HCT116 (cell line): ENCODE data around the gene TBC1D4. TPM values are rescaled to one million over a fixed set of nuclear protein-coding genes. Genes with fewer than 3 reads are reported as not detected.

Source experiments
- ATAC-seq: fragments of 200-7000 bp; cut with Tn5 transposase; 2 replicates; pipeline ENCODE4 v1.9.1; 2020; ENCODE audit warnings: mild to moderate bottlenecking, moderate library complexity
- BruUV-seq: library from RNA; stranded (reverse); fragments of 400-500 nt; replicated peaks from 2 replicates; lab custom pipeline; 2021; lab: Mats Ljungman, UMichigan
- CTCF ChIA-PET: fragments of 300-600 bp; sonication (Branson Sonifier 250); formaldehyde crosslinking; loops from one replicate; lab custom pipeline; 2021; ENCODE audit warnings: antibody characterized with exemption; lab: Charles Lee
- POLR2A ChIA-PET: fragments of 300-600, 350-600 bp; sonication (Branson Sonifier 250); formaldehyde crosslinking; loops from one replicate; lab custom pipeline; 2021; ENCODE audit warnings: antibody characterized with exemption; lab: Charles Lee
- RAD21 ChIA-PET, 2 experiments: fragments of 300-600 bp; sonication (Branson Sonifier 250); formaldehyde crosslinking; loops; one replicate each; lab custom pipeline; 2023; ENCODE audit warnings: low total read pairs in 2 of 2; ENCODE audit not compliant: uncharacterized antibody in 2 of 2, unreplicated experiment in 2 of 2, low non-redundant PET in 1 of 2; lab: Charles Lee
- DNase-seq: peaks from one replicate; pipeline ENCODE4 v3.0.0-alpha.2; 2010; ENCODE audit warnings: low read depth, low spot score
- H2AFZ ChIP-seq: fragments of 200-600 bp; shearing (Covaris generic), sonication (generic); 2 replicates; pipeline ENCODE4 v1.6.1; 2017; ENCODE audit warnings: low read depth, mixed run types, mixed read lengths, antibody characterized with exemption, low read length; ENCODE audit not compliant: poor library complexity, severe bottlenecking
- H3K27ac ChIP-seq: 2 replicates; pipeline ENCODE4 v1.5.1; 2012; ENCODE audit warnings: low read depth, low read length
- H3K27me3 ChIP-seq: fragments of 200-600 bp; sonication (generic); 2 replicates; pipeline ENCODE4 v1.6.1; 2016; ENCODE audit warnings: mixed run types, low read length, mixed read lengths; ENCODE audit not compliant: insufficient read depth
- H3K36me3 ChIP-seq, 2 experiments: fragments of 200-500 bp in 1 of 2; fragments of 200-600 bp in 1 of 2; sonication (Bioruptor generic) in 1 of 2; sonication (generic) in 1 of 2; 2 replicates each; pipeline versions ENCODE4 v1.5.1 to v1.6.1; 2014 to 2016; ENCODE audit warnings: low read length in 2 of 2, inconsistent platforms in 1 of 2, mixed read lengths in 1 of 2, mixed run types in 1 of 2; ENCODE audit not compliant: insufficient read depth in 2 of 2, control insufficient read depth in 1 of 2
- H3K4me1 ChIP-seq, 2 experiments: fragments of 200-600 bp in 1 of 2; sonication (generic) in 1 of 2; 2 replicates each; pipeline versions ENCODE4 v1.5.1 to v1.6.1; 2012 to 2017; ENCODE audit warnings: low read length in 2 of 2, inconsistent platforms in 1 of 2, mild to moderate bottlenecking in 1 of 2, mixed read lengths in 1 of 2, mixed run types in 1 of 2, moderate library complexity in 1 of 2; ENCODE audit not compliant: insufficient read depth in 2 of 2, control insufficient read depth in 1 of 2
- H3K4me2 ChIP-seq: fragments of 200-600 bp; sonication (generic); 2 replicates; pipeline ENCODE4 v1.6.1; 2017; ENCODE audit warnings: mixed run types, low read length, mixed read lengths
- H3K4me3 ChIP-seq, 2 experiments: fragments of 200-600 bp in 1 of 2; sonication (generic) in 1 of 2; replicated peaks in 1 of 2; 2 replicates each; pipeline ENCODE4 v1.5.1; 2011 to 2016; ENCODE audit warnings: low read length in 2 of 2, control low read depth in 1 of 2, low read depth in 1 of 2, mild to moderate bottlenecking in 1 of 2, mixed read lengths in 1 of 2, mixed run types in 1 of 2
- H3K79me2 ChIP-seq: fragments of 200-600 bp; sonication (generic); 2 replicates; pipeline ENCODE4 v1.6.1; 2017; ENCODE audit warnings: mild to moderate bottlenecking, mixed run types, low read length, moderate library complexity, mixed read lengths; ENCODE audit not compliant: insufficient read depth
- H3K9ac ChIP-seq: fragments of 200-600 bp; sonication (generic); 2 replicates; pipeline ENCODE4 v1.6.1; 2016; ENCODE audit warnings: low read length, mixed read lengths
- H3K9me2 ChIP-seq: fragments of 200-600 bp; sonication (generic), shearing (Covaris generic); 2 replicates; pipeline ENCODE4 v1.6.1; 2017; ENCODE audit warnings: mixed run types, mild to moderate bottlenecking, moderate library complexity; ENCODE audit not compliant: insufficient read depth
- H3K9me3 ChIP-seq, 2 experiments: fragments of 200-500 bp in 1 of 2; fragments of 200-600 bp in 1 of 2; sonication (Bioruptor generic) in 1 of 2; sonication (generic) in 1 of 2; 2 replicates each; pipeline ENCODE4 v1.6.1; 2014 to 2017; ENCODE audit warnings: low read length in 2 of 2, mixed read lengths in 2 of 2, inconsistent platforms in 1 of 2, low read depth in 1 of 2, mild to moderate bottlenecking in 1 of 2, mixed run types in 1 of 2, moderate library complexity in 1 of 2; ENCODE audit not compliant: control insufficient read depth in 1 of 2, insufficient read depth in 1 of 2
- H4K20me1 ChIP-seq: fragments of 200-600 bp; sonication (generic), shearing (Covaris generic); 2 replicates; pipeline ENCODE4 v1.6.1; 2017; ENCODE audit warnings: mixed run types, mild to moderate bottlenecking, moderate library complexity; ENCODE audit not compliant: insufficient read depth
- ATF3 ChIP-seq: IDR thresholded peaks from 2 replicates; pipeline ENCODE4 v1.6.1; 2012
- CBX3 ChIP-seq: IDR thresholded peaks from 2 replicates; pipeline ENCODE4 v1.6.1; 2012; ENCODE audit warnings: low read depth
- CEBPB ChIP-seq: IDR thresholded peaks from 2 replicates; pipeline ENCODE4 v1.6.1; 2012; ENCODE audit warnings: low read depth
- CTCF ChIP-seq, 3 experiments: fragments of 200-600 bp in 1 of 3; sonication (generic) in 1 of 3; IDR thresholded peaks in 2 of 3; conservative IDR thresholded peaks in 1 of 3; 2 replicates each; pipeline ENCODE4 v1.5.1; 2012 to 2017; ENCODE audit warnings: low read depth in 2 of 3, low read length in 2 of 3, antibody characterized with exemption in 1 of 3, borderline replicate concordance in 1 of 3, control low read depth in 1 of 3, mild to moderate bottlenecking in 1 of 3, mixed read lengths in 1 of 3, mixed run types in 1 of 3, moderate library complexity in 1 of 3; ENCODE audit not compliant: insufficient read depth in 1 of 3
- EGR1 ChIP-seq: IDR thresholded peaks from 2 replicates; pipeline ENCODE4 v1.6.1; 2012; ENCODE audit warnings: low read depth
- EZH2 ChIP-seq: fragments of 200-600 bp; sonication (generic); IDR thresholded peaks from 2 replicates; pipeline ENCODE4 v1.6.1; 2017; ENCODE audit warnings: antibody characterized with exemption, mixed run types
- EZH2phosphoT487 ChIP-seq: fragments of 200-600 bp; IDR thresholded peaks from 2 replicates; pipeline ENCODE4 v1.6.1; 2018; ENCODE audit warnings: antibody characterized with exemption, borderline replicate concordance
- FOSL1 ChIP-seq: IDR thresholded peaks from 2 replicates; pipeline ENCODE4 v1.6.1; 2012; ENCODE audit warnings: low read depth
- JUND ChIP-seq: IDR thresholded peaks from 2 replicates; pipeline ENCODE4 v1.6.1; 2012
- MAX ChIP-seq: IDR thresholded peaks from 2 replicates; pipeline ENCODE4 v1.6.1; 2012
- POLR2A ChIP-seq: IDR thresholded peaks from 2 replicates; pipeline ENCODE4 v1.7.0; 2011; ENCODE audit warnings: borderline replicate concordance; ENCODE audit not compliant: insufficient read depth, insufficient read length; ENCODE audit errors: extremely low read depth
- POLR2AphosphoS5 ChIP-seq: IDR thresholded peaks from 2 replicates; pipeline ENCODE4 v1.6.1; 2011; ENCODE audit warnings: mild to moderate bottlenecking, low read depth, low read length, moderate library complexity
- RAD21 ChIP-seq: IDR thresholded peaks from 2 replicates; pipeline ENCODE4 v1.6.1; 2012; ENCODE audit warnings: low read depth, mild to moderate bottlenecking
- SIN3A ChIP-seq: IDR thresholded peaks from 2 replicates; pipeline ENCODE4 v1.6.1; 2012; ENCODE audit warnings: low read depth
- SP1 ChIP-seq: IDR thresholded peaks from 2 replicates; pipeline ENCODE4 v1.6.1; 2012; ENCODE audit warnings: low read depth
- SRF ChIP-seq: IDR thresholded peaks from 2 replicates; pipeline ENCODE4 v1.6.1; 2012; ENCODE audit warnings: low read depth
- TCF7L2 ChIP-seq: IDR thresholded peaks from 2 replicates; pipeline ENCODE4 v1.7.0; 2011; ENCODE audit warnings: borderline replicate concordance, inconsistent platforms; ENCODE audit not compliant: insufficient read depth, insufficient read length; ENCODE audit errors: extremely low read depth
- YY1 ChIP-seq: IDR thresholded peaks from 2 replicates; pipeline ENCODE4 v1.6.1; 2011; ENCODE audit warnings: low read length, low read depth, moderate library complexity, mild to moderate bottlenecking; ENCODE audit not compliant: insufficient replicate concordance; ENCODE audit errors: extremely low read depth
- ZFX ChIP-seq: fragments of 450-650 bp; IDR thresholded peaks from 2 replicates; pipeline ENCODE4 v1.6.1; 2017
- ZNF274 ChIP-seq: fragments of 200-500 bp; sonication (Bioruptor generic); IDR thresholded peaks from 2 replicates; pipeline ENCODE4 v1.6.1; 2014; ENCODE audit warnings: mild to moderate bottlenecking, low read depth, low read length, inconsistent platforms
- intact Hi-C: fragments of 100-400 bp; cut with micrococcal nuclease; formaldehyde crosslinking; loops from 2 replicates; pipeline ENCODE4 v1.10.0; 2022
- total RNA-seq: library from RNA; stranded (reverse); gene quantifications from one replicate; pipeline ENCODE4 v1.2.1, GENCODE V29; 2021; ENCODE audit not compliant: unreplicated experiment
- TF ChIP-seq, protein P1 (sequence below): IDR thresholded peaks from 2 replicates; pipeline ENCODE4 v1.6.1; 2012; ENCODE audit warnings: low read depth

The TBC1D4 gene
- total RNA-seq, 1 experiment from 2014 or later = 24.6 TPM

DNA sequence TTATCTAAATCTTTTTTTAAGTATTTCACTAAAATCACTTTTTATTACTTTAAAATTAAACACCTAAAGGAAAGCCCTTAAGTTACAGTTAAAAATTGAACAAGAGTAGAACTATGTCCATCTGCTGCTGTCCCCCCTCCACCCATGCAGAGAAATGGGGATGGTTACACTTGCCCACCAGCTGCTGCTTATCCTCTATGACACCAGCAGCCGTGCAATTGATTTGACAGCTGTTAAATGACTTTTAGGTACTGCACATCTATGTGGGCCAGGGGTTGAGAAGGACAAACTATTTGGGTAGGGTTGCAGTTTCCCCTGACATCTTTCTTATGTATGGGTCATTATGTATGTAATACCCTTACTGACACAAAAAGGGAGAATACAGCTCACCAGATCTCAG lies 77.2 kb downstream of the TBC1D4 start (continued):
- no peak for TF ChIP-seq CTCF (IDR thresholded peaks at IDR 0.05 in 2 of 3, conservative IDR thresholded peaks at IDR 0.05 in 1 of 3; ENCODE audit: borderline replicate concordance in 1 of 3, insufficient read depth in 1 of 3, low read depth in 2 of 3, low read length in 2 of 3)
- no peak for TF ChIP-seq EZH2
- TF ChIP-seq SIN3A = no peak
- TF ChIP-seq CEBPB = no peak
- no peak for TF ChIP-seq EZH2phosphoT487

DNA sequence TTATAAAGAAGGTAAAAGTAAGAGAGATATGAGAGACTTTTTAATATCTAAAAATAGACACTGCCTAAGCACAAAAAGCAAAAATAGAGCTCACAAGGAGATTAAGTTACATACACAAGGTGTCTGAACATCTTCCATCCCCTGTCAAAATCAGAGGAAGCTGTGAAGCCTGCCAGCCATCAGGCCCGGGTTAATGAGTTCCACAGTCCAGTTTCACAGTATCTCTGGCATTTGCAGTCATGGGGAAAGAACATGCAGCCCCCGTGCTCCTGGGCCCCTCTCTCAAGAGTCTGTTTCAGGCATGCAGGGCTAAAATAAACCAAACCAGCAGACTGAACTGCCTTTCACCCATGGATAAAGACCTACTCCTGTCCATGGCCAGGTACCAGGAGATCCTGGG lies 79.2 kb downstream of the TBC1D4 start:
- Histone ChIP-seq H3K9me3 (peaks cover 4 to 12% of the 10 kb centered on the region in 2 experiments; a peak in 2 of 4 replicates), H3K27ac (no peak overlapping the region), H3K79me2 (peaks cover 23% of the 10 kb centered on the region), H3K4me3 (no peak overlapping the region), H3K4me1 (no peaks in the 10 kb centered on the region), H3K4me2 (no peak overlapping the region), H3K27me3 (no peaks in the 10 kb centered on the region), H3K36me3 (no peaks in the 10 kb centered on the region), H2AFZ (no peak overlapping the region), H3K9me2 (no peaks in the 10 kb centered on the region), H3K9ac (no peak overlapping the region), H4K20me1 (no peaks in the 10 kb centered on the region)
- BruUV-seq = no TSS peak
- intact Hi-C loops = no loop called here
- RAD21 ChIA-PET = no interaction called here
- POLR2A ChIA-PET = no interaction called here
- DNase-seq (no peak), ATAC-seq (no peak)
- TF ChIP-seq MAX (no peak), FOSL1 (no peak), EZH2 (no peak), TCF7L2 (no peak), ATF3 (no peak), SP1 (no peak), ZFX (no peak), RAD21 (no peak), YY1 (no peak), CBX3 (no peak), CEBPB (no peak), SRF (no peak), JUND (no peak), ZNF274 (no peak), EGR1 (no peak), POLR2AphosphoS5 (no peak), EZH2phosphoT487 (no peak), POLR2A (no peak), SIN3A (no peak)
- TF ChIP-seq, protein P1, sequence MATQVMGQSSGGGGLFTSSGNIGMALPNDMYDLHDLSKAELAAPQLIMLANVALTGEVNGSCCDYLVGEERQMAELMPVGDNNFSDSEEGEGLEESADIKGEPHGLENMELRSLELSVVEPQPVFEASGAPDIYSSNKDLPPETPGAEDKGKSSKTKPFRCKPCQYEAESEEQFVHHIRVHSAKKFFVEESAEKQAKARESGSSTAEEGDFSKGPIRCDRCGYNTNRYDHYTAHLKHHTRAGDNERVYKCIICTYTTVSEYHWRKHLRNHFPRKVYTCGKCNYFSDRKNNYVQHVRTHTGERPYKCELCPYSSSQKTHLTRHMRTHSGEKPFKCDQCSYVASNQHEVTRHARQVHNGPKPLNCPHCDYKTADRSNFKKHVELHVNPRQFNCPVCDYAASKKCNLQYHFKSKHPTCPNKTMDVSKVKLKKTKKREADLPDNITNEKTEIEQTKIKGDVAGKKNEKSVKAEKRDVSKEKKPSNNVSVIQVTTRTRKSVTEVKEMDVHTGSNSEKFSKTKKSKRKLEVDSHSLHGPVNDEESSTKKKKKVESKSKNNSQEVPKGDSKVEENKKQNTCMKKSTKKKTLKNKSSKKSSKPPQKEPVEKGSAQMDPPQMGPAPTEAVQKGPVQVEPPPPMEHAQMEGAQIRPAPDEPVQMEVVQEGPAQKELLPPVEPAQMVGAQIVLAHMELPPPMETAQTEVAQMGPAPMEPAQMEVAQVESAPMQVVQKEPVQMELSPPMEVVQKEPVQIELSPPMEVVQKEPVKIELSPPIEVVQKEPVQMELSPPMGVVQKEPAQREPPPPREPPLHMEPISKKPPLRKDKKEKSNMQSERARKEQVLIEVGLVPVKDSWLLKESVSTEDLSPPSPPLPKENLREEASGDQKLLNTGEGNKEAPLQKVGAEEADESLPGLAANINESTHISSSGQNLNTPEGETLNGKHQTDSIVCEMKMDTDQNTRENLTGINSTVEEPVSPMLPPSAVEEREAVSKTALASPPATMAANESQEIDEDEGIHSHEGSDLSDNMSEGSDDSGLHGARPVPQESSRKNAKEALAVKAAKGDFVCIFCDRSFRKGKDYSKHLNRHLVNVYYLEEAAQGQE = no peak
- CTCF ChIA-PET = interaction anchor here (1.4 kb wide), 1 partner anchor 30 kb away, joined by 3 read pairs; no protein-coding TSS in a partner anchor
